ENCODE measurements around the gene ATAT1. TPM values are rescaled to one million over a fixed set of nuclear protein-coding genes. Genes with fewer than 3 reads are reported as not detected.
A peak's percentile ranks its signal among the peaks of the same experiment; 100 is the strongest.

Gene ATAT1
- polyA plus RNA-seq, 3 donors, result 0.51 to 10.4 (median 0.68) TPM

- TF ChIP-seq, protein P1, sequence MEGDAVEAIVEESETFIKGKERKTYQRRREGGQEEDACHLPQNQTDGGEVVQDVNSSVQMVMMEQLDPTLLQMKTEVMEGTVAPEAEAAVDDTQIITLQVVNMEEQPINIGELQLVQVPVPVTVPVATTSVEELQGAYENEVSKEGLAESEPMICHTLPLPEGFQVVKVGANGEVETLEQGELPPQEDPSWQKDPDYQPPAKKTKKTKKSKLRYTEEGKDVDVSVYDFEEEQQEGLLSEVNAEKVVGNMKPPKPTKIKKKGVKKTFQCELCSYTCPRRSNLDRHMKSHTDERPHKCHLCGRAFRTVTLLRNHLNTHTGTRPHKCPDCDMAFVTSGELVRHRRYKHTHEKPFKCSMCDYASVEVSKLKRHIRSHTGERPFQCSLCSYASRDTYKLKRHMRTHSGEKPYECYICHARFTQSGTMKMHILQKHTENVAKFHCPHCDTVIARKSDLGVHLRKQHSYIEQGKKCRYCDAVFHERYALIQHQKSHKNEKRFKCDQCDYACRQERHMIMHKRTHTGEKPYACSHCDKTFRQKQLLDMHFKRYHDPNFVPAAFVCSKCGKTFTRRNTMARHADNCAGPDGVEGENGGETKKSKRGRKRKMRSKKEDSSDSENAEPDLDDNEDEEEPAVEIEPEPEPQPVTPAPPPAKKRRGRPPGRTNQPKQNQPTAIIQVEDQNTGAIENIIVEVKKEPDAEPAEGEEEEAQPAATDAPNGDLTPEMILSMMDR (IDR thresholded peaks at IDR 0.05), result peak; percentile 24
- Mint-ChIP-seq H3K4me3 (peak overlapping the region; percentile 94 to 99), H3K27ac (peak overlapping the region; percentile 93 to 99 (median 97)), H3K4me1 (peaks cover 60% of the 10 kb centered on the region), H3K9me3 (no peaks in the 10 kb centered on the region), H3K36me3 (peaks cover 31 to 46% of the 10 kb centered on the region in 2 donors), H3K27me3 (ENCODE audit: low read depth in 3 of 3) (peaks cover 0 to 5% (median 0%) of the 10 kb centered on the region in 3 donors)
- intact Hi-C loops (cut with micrococcal nuclease), result loop anchor here in 1 of 2 donors (2.0 kb wide), 1 partner anchor 35 kb away; the partner anchor contains the start of gene TUBB
- Histone ChIP-seq H4K20me1 (ENCODE audit: insufficient read depth, low read length) (peaks cover 56% of the 10 kb centered on the region), H3K79me2 (ENCODE audit: insufficient read depth, low read length) (peaks cover 99% of the 10 kb centered on the region), H3K9ac (ENCODE audit: insufficient read depth, low read length, poor library complexity, severe bottlenecking) (peak overlapping the region; percentile 99), H2AFZ (ENCODE audit: insufficient read depth, low read depth, low read length, poor library complexity, severe bottlenecking) (peak overlapping the region; percentile 43), H3K27ac (ENCODE audit: low read depth in 1 of 2, low read length in 2 of 2) (peak overlapping the region; percentile 99), H3K9me3 (replicated peaks in 1 of 2; ENCODE audit: control insufficient read depth in 1 of 2, insufficient read depth in 1 of 2, low read length in 2 of 2) (no peaks in the 10 kb centered on the region), H3K4me1 (ENCODE audit: control insufficient read depth in 1 of 2, insufficient read depth in 2 of 2, low read length in 2 of 2) (peaks cover 57 to 72% of the 10 kb centered on the region in 2 donors), H3K4me2 (replicated peaks; ENCODE audit: extremely low read depth, low read length, poor library complexity, severe bottlenecking) (peak overlapping the region; percentile 100), H3K36me3 (replicated peaks in 1 of 2; ENCODE audit: control insufficient read depth in 1 of 2, insufficient read depth in 2 of 2, low read length in 2 of 2) (peaks cover 3% of the 10 kb centered on the region in 2 donors), H3K27me3 (ENCODE audit: control insufficient read depth in 2 of 2, insufficient read depth in 2 of 2, low read length in 2 of 2) (no peaks in the 10 kb centered on the region), H3K4me3 (replicated peaks in 1 of 3; ENCODE audit: low read depth in 2 of 3, low read length in 3 of 3) (peak overlapping the region; percentile 96 to 100 (median 96))
- DNase-seq, result no peak
- 17% methylated on average over 29 of the region's 29 CpGs for WGBS (ENCODE audit: insufficient coverage)
These were observed 58.7 kb downstream of the ATAT1 start for GRCh38 chr6:30685157-30686008.

DNA sequence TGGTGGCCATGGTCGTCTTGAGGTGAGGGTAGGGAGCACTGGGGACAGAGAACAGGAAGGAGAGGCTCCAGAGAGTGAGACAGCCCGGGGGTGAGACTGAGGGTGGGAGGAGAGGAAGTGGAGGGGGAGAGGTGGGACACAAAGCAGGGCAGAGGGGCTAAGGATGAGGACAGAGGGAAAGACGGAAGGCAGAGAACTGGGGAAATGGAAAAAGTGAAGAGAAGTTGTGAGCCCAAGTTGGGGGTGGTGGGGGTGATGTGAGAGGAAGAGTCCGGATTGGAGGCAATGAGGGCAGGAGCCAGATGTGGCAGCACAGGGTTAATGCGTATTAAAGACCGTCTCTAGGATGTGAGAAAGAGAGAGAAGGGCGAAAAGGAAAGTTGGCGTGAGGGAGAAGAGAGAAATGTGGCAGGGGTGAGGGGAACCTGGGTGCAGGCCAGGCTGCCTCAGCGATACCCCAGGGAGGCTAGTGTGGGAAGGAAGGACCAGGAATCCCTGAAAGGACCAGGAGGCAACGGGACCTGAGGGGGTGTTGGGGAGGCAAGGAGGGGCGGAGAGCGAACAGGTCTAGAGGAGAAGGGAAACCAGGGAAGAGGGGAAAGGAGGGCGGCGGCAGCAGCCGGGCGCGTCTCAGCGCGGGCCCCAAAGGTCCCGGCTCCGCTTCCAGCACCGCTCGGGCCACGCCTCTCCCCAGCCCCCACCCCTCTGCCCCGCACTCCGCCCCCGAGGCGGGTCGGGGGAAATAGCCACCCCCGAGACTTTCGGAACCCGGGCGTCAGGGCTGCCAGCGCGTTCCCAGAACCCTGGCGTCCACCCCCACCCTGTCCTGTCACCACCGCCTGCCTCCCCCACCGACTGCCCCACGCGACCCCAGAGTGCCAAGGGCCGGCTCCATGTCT, 59.6 kb downstream of the ATAT1 start, which contains the start of gene PPP1R18:
Gene PPP1R18 (minus strand): TSS at position 637 of the 899 bp plus-strand sequence. CDS start 627 bp downstream, at position 10.
- peak within 1 kb of the TSS; percentile 93 to 99 (median 97) for H3K27ac Mint-ChIP-seq
- Histone ChIP-seq H4K20me1 (ENCODE audit: insufficient read depth, low read length) (peaks cover 47% of the 10 kb centered on the region), H3K9me3 (replicated peaks in 1 of 2; ENCODE audit: control insufficient read depth in 1 of 2, insufficient read depth in 1 of 2, low read length in 2 of 2) (no peaks in the 10 kb centered on the region), H3K4me1 (ENCODE audit: control insufficient read depth in 1 of 2, insufficient read depth in 2 of 2, low read length in 2 of 2) (peaks cover 52 to 71% of the 10 kb centered on the region in 2 donors), H3K4me2 (replicated peaks; ENCODE audit: extremely low read depth, low read length, poor library complexity, severe bottlenecking) (peak within 1 kb of the TSS; percentile 100), H3K27me3 (ENCODE audit: control insufficient read depth in 2 of 2, insufficient read depth in 2 of 2, low read length in 2 of 2) (no peaks in the 10 kb centered on the region), H3K4me3 (replicated peaks in 1 of 3; ENCODE audit: low read depth in 2 of 3, low read length in 3 of 3) (peak within 1 kb of the TSS; percentile 96 to 100 (median 96)), H3K9ac (ENCODE audit: insufficient read depth, low read length, poor library complexity, severe bottlenecking) (peak within 1 kb of the TSS; percentile 99), H3K79me2 (ENCODE audit: insufficient read depth, low read length) (peaks cover 91% of the 10 kb centered on the region), H2AFZ (ENCODE audit: insufficient read depth, low read depth, low read length, poor library complexity, severe bottlenecking) (peak within 1 kb of the TSS; percentile 43), H3K27ac (ENCODE audit: low read depth in 1 of 2, low read length in 2 of 2) (peak within 1 kb of the TSS; percentile 99), H3K36me3 (replicated peaks in 1 of 2; ENCODE audit: control insufficient read depth in 1 of 2, insufficient read depth in 2 of 2, low read length in 2 of 2) (no peaks in the 10 kb centered on the region)
- DNase-seq, result peak; percentile 67 to 79 (median 78)
- H3K27me3 Mint-ChIP-seq (ENCODE audit: low read depth in 3 of 3), result peaks cover 0 to 6% (median 0%) of the 10 kb centered on the region in 3 donors
- WGBS (ENCODE audit: insufficient coverage), result 0% methylated on average over 21 of the region's 41 CpGs
- H3K36me3 Mint-ChIP-seq, result peaks cover 25 to 37% of the 10 kb centered on the region in 2 donors
- no peaks in the 10 kb centered on the region for H3K9me3 Mint-ChIP-seq
- peaks cover 59% of the 10 kb centered on the region for H3K4me1 Mint-ChIP-seq
- intact Hi-C loops (cut with micrococcal nuclease), result loop anchor here in 1 of 2 donors (2.0 kb wide), 1 partner anchor 35 kb away; the partner anchor contains the start of gene TUBB
- TF ChIP-seq, protein P1 (IDR thresholded peaks at IDR 0.05), result no peak
- peak within 1 kb of the TSS; percentile 94 to 99 for H3K4me3 Mint-ChIP-seq
